Ovary (tissue), 3 donors: Measurements from ENCODE around the gene WDR18.

Source experiments
- EP300 ChIP-seq: sonication (generic); formaldehyde crosslinking; IDR thresholded peaks from one replicate; pipeline ENCODE4 v1.6.1; 2017; ENCODE audit warnings: antibody characterized with exemption
- TF ChIP-seq, protein P1 (sequence below), 3 donors: fragments of 450-650 bp in 2 of 3; fragments of 200-600 bp in 1 of 3; IDR thresholded peaks; one replicate each; pipeline versions ENCODE4 v1.5.1 to v1.8.0; 2016 to 2022; ENCODE audit warnings: antibody characterized with exemption in 3 of 3, mild to moderate bottlenecking in 1 of 3
- donor health status: DM: no; HTN: no; CAD: no.

DNA sequence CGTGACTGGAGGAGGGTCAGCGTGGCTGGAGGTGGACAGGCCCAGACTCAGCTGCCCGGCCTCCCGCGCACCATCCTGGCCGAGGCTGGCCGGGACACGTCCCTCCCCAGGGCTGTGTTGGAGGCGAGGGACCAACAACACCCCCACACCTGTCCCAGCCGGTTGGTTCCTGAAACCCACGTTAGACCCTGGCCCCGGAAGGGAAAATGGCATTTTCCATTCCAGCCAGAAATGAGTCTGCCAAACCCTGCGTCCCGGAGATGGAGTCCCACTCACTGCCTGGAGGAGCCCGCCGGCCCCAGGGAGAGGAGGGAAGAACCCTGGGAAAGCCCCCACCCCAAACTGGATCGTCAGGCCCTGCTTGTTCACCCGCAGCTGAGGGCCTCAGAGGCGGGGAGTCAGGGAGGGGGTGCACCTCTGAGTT is 4.8 kb upstream of the WDR18 start:
- TF ChIP-seq, protein P1, sequence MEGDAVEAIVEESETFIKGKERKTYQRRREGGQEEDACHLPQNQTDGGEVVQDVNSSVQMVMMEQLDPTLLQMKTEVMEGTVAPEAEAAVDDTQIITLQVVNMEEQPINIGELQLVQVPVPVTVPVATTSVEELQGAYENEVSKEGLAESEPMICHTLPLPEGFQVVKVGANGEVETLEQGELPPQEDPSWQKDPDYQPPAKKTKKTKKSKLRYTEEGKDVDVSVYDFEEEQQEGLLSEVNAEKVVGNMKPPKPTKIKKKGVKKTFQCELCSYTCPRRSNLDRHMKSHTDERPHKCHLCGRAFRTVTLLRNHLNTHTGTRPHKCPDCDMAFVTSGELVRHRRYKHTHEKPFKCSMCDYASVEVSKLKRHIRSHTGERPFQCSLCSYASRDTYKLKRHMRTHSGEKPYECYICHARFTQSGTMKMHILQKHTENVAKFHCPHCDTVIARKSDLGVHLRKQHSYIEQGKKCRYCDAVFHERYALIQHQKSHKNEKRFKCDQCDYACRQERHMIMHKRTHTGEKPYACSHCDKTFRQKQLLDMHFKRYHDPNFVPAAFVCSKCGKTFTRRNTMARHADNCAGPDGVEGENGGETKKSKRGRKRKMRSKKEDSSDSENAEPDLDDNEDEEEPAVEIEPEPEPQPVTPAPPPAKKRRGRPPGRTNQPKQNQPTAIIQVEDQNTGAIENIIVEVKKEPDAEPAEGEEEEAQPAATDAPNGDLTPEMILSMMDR (IDR thresholded peaks at IDR 0.05), result no peak
- no peak for TF ChIP-seq EP300
